HG02840 (cell line): ENCODE data around the gene STON1.
"Not testable (repeated sequence)": the region's sequence is repeated elsewhere in the genome, so short reads cannot be mapped to it uniquely, and the experiment has no call there.

Experiments
- ATAC-seq: cut with Tn5 transposase; IDR thresholded peaks from one replicate; pipeline ENCODE4 v1.9.1; 2021; ENCODE audit warnings: mild to moderate bottlenecking, moderate library complexity, moderate number of reproducible peaks; ENCODE audit not compliant: unreplicated experiment, low FRiP score

Gene STON1

GRCh38 chr2:48605482-48606175 is 75.7 kb downstream of the STON1 start:
- ATAC-seq: no peak

DNA sequence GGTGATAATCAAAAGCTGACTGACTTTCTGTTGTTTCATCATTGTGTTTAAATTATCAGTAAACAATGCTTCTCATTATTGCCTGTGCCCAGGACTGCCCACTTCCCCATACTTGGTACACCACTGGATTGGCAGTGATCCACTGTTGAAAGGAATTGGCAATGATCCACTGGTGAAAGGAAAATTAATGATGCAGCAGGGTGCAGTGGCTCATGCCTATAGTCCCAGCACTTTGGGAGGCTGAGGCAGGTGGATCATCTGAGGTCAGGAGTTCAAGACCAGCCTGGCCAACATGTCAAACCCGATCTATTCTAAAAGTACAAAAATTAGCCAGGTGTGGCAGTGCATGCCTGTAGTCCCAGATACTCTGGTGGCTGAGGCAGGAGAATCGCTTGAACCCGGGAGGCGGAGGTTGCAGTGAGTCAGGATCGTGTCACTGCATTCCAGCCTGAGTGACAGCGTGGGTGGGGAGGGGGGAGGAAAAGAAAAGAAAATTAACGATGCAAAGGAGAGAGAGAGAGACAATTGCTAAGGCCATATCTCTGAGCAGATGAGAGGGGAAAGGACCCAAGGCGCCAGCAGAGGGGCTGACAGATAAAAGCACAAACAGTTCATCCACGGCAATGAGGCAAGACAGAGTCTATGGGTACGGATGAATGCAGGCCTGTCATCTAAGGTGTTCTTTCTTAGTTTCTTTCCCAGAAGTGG is 77.5 kb downstream of the STON1 start:
- no peak for ATAC-seq

DNA sequence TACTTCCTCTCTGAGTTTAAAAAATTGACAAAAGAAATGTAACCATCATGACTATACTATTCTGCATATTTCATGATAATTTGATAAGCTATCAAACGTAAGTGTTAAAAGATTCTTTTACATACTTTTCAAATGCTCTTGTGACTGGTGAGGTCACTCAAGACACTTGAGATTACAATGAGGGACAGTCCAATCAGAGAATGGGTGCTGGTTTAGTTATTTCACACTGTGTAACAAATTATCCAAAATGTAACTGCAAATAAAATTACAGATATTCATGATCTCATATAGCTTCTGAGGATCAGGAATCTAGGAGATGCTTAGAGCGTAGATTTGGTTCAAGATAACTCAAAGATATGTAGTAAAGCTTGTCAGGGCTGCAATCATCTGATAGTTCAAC is 83.3 kb downstream of the STON1 start:
- no peak for ATAC-seq

DNA sequence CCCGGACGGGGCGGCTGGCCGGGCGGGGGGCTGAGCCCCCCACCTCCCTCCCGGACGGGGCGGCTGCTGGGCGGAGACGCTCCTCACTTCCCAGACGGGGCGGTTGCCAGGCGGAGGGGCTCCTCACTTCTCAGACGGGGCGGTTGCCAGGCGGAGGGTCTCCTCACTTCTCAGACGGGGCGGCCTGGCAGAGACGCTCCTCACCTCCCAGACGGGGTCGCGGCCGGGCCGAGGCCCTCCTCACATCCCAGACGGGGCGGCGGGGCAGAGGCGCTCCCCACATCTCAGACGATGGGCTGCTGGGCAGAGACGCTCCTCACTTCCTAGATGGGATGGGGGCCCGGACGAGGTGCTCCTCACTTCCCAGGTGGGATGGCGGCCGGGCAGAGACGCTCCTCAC is 84.6 kb downstream of the STON1 start:
- ATAC-seq: not testable (repeated sequence)

DNA sequence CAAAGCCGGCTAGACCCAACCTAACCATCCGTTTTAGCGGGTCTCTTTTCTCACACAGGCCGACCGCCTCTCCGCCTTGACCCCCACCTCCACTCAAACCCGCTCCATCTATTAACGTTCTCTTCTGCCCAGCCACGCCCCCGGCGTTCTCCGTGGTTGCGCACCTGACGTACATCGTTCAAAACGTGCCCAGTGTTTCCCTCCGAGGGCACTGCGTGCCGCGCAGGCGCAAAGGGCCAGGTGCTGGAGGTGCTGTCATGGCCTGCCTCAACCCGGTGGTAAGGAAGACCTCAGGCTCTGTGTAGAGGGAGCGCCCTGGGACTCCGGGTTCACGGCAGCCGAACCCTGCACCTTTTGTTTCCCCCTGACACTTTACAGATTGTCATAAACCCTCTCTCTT is 87.7 kb downstream of the STON1 start, which contains the start of gene GTF2A1L:
Gene GTF2A1L, plus strand, starts transcription at position 239 of the 400 bp plus-strand sequence. Its CDS starts 19 bp downstream, at position 258.
- no peak for ATAC-seq

GRCh38 chr2:48619526-48619925 is 89.6 kb downstream of the STON1 start:
- no peak for ATAC-seq

GRCh38 chr2:48620604-48621003 is 90.7 kb downstream of the STON1 start:
- ATAC-seq: no peak

DNA sequence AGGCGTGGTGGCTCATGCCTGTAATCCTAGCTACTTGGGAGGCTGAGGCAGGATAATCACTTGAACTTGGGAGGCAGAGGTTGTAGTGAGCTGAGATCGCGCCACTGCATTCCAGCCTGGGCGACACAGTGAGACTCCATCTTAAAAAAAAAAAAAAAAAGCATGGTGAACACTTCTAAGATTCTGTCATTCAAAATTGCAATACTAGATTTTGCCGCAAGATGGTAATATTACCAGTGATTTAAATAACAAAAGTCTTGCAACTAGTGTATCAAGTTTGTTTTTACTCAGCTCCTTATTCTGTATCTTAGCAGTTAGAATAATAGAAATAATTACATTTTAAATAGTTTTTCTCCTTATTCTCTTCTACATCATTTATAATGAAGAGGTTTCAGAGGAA is 92.7 kb downstream of the STON1 start:
- ATAC-seq: not testable (repeated sequence)

DNA sequence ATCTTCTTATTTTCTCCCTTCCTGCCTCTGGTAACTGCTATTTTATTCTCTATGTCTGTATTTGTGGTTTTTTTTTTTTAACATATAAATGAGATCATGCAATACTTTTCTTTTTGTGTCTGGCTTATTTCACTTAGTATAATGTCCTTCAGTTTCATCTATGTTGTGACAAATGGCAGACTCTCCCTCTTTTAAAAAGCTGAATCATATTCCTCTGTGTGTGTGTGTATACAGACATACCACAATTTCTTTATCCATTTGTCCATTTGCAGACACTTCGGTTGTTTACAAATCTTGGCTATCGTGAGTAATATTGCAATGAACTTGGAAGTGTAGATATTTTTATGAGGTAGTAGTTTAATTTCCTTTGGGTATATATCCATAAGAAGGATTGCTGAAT is 94.7 kb downstream of the STON1 start:
- no peak for ATAC-seq

DNA sequence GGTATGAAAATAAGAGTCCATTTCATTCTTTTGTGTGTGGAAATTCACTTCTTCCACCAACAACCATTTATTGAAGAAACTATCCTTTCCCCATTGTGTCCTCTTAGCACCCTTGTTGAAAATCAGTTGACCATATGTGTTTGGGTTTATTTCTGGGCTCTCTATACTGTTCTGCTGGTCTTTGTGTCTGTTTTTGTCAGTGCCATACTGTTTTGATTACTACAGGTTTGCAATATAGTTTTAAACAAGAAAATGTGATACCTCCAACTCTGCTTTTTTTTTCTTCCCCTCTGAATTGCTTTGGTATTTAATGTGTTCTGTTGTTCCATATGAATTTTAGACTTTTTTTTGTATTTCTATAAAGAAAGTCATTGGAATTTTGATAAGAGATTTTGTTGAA is 96.1 kb downstream of the STON1 start:
- no peak for ATAC-seq

- no peak for ATAC-seq
Measured at GRCh38 chr2:48633143-48633542, 103.2 kb downstream of the STON1 start.

DNA sequence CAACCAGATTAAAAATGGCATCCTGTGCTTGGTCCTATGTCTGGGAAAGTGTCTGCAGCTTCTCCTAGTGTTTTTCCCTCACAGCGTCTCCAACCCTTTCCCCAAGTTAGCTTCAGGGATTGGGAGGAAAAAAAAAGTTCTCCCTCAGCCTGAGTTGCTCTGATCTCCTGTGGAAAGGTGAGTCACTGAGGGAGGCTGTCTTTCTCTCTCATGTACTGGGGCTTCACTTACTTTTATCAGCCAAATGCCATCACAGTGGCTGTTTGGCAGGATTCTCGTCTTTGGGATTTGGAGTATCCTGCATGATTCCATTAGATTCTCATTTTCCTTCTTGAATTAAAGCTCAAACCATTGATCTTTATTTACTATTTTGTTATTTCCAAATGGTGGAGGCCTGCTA is 105.8 kb downstream of the STON1 start:
- ATAC-seq: no peak

- ATAC-seq: no peak
Measured at GRCh38 chr2:48638261-48638660, 108.3 kb downstream of the STON1 start.
